Measurements from ENCODE around the gene LCN2. TPM values are rescaled to one million over a fixed set of nuclear protein-coding genes. Genes with fewer than 3 reads are reported as not detected.
A peak's percentile ranks its signal among the peaks of the same experiment; 100 is the strongest.

The LCN2 gene
- total RNA-seq, 2 experiments from 2014 or later: not detected

- no peak for DNase-seq
Measured at GRCh38 chr9:128182893-128183588, 33.8 kb downstream of the LCN2 start.

DNA sequence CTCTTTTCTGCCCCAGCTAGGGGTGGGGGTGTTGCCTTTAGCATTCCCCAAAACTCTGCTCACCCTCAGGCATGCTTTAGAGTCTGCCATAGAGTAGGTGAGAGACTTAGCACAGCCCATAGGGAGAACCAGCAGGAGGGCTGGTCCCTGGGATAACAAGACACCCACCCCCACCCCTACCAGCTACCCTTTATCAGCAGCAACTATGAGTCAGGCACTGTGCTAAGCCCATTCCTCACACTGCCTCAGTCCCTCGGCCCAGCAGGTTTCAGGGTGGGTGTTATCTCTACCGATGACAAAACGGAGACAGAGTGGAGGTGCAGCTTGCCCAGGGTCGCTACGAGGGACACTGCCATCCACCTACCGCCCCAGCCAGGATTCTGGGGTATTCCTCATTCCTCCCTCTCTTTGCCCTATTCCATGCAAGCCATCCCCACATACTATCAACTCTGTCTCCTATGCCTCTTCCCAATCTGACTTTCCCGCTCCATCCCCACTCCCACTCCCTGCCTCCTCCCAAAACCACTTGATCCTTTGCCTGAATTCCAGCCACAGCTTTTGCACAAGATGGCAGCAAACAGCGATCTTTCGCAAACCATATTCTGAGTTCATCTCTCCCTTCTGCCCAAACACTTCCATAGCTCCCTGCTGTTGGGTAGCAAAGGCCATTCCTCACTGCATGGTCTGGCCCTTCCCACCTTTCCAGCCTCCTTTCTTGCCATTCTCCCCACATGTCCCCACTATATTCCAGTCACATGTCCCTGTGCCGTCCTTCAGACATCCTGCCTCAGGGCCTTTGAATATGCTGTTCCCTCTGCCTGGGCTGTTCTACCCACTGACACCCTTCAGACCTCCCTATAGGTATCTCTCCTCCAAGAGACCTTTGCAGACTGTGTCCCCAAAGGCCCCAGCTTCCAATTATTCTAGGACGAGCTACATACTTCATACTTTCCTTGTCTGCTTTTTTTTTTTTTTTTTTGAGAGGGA lies 37.0 kb downstream of the LCN2 start:
- POLR2A ChIA-PET: interaction anchor here (0.6 kb wide), 1 partner anchor 64 kb away, joined by 3 read pairs; no protein-coding TSS in a partner anchor
- Mint-ChIP-seq H3K36me3 (peaks cover 28% of the 10 kb centered on the region), H3K4me3 (no peak overlapping the region), H3K4me1 (peaks cover 20% of the 10 kb centered on the region), H3K27me3 (no peaks in the 10 kb centered on the region), H3K9me3 (no peaks in the 10 kb centered on the region), H3K27ac (peak overlapping the region; percentile 10)
- ATAC-seq (ENCODE audit: low read depth): no peak
- no peak for DNase-seq

More at GRCh38 chr9:128182893-128183588, 33.8 kb downstream of the LCN2 start:
- ATAC-seq (ENCODE audit: low read depth): no peak
- Mint-ChIP-seq H3K4me1 (peaks cover 7% of the 10 kb centered on the region), H3K9me3 (peaks cover 2% of the 10 kb centered on the region), H3K27me3 (no peaks in the 10 kb centered on the region), H3K36me3 (peaks cover 40% of the 10 kb centered on the region), H3K27ac (no peak overlapping the region), H3K4me3 (no peak overlapping the region)
- POLR2A ChIA-PET: no interaction called here

DNA sequence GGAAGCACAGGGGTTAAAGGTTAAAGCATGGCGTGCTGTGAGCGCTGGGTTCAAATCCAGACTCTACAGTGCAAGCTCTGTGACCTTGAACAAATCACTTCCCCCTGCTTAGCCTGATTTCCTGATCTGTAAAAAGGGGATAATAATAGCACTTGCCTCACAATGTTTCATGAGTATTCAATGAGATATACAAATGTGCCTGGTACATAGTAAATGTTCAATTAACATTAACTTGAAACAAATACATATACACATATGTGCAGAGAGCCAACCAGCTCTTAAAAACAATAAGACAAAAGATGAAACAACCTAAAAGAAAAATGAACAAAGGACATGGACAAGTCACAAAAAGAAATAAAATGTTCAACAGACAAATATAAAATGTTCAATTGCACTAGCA lies 38.1 kb downstream of the LCN2 start:
- ATAC-seq (ENCODE audit: low read depth) (no peak), DNase-seq (no peak)
- Mint-ChIP-seq H3K4me3 (no peak overlapping the region), H3K9me3 (no peaks in the 10 kb centered on the region), H3K27ac (no peak overlapping the region), H3K4me1 (peaks cover 24% of the 10 kb centered on the region), H3K36me3 (peaks cover 28% of the 10 kb centered on the region), H3K27me3 (no peaks in the 10 kb centered on the region)
- POLR2A ChIA-PET: interaction anchor here (0.6 kb wide), 2 partner anchors 90 to 624 kb away, joined by 3 to 4 read pairs; no protein-coding TSS in a partner anchor

- Mint-ChIP-seq H3K9me3 (no peaks in the 10 kb centered on the region), H3K4me1 (peaks cover 24% of the 10 kb centered on the region), H3K36me3 (peaks cover 25% of the 10 kb centered on the region), H3K27ac (no peak overlapping the region), H3K4me3 (no peak overlapping the region), H3K27me3 (no peaks in the 10 kb centered on the region)
- DNase-seq (no peak), ATAC-seq (ENCODE audit: low read depth) (no peak)
- POLR2A ChIA-PET: interaction anchor here (0.6 to 0.7 kb wide), 2 partner anchors 89 to 386 kb away, joined by 4 to 5 read pairs; no protein-coding TSS in a partner anchor
Measured at GRCh38 chr9:128188209-128188608, 39.0 kb downstream of the LCN2 start.

DNA sequence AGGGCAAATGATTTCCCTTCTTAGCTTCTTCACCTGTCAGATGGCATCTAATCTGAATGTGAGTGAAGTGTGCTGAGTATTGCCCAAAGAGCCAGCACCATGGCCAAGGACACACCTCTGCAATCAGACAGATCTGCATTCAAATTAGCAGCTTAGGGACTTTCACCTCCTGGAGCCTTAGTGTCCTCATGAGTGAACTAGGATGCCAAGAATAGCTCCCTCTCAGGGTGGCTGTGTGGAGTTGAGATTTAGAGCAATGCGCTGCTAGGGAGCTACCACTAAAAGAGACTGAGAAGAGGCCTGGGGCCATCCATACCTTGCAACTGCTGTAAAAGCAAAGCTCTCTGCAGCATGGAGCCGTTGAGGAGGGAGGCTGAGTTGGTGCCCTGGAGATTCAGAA lies 40.8 kb downstream of the LCN2 start:
- POLR2A ChIA-PET: interaction anchor here (1.3 to 3.0 kb wide), 3 partner anchors 30 to 181 kb away, joined by 3 to 22 read pairs (median 5); partner anchors contain the start of genes BBLN and URM1
- Mint-ChIP-seq H3K9me3 (no peaks in the 10 kb centered on the region), H3K36me3 (peaks cover 23% of the 10 kb centered on the region), H3K27ac (peak overlapping the region; percentile 70), H3K4me3 (peak overlapping the region; percentile 96), H3K27me3 (no peaks in the 10 kb centered on the region), H3K4me1 (peaks cover 30% of the 10 kb centered on the region)
- DNase-seq: no peak
- no peak for ATAC-seq (ENCODE audit: low read depth)

- Mint-ChIP-seq H3K27me3 (peaks cover 6% of the 10 kb centered on the region), H3K27ac (peak overlapping the region; percentile 93), H3K9me3 (no peaks in the 10 kb centered on the region), H3K4me1 (peaks cover 30% of the 10 kb centered on the region), H3K36me3 (peaks cover 23% of the 10 kb centered on the region), H3K4me3 (peak overlapping the region; percentile 96)
- ATAC-seq (ENCODE audit: low read depth): peak; percentile 37
- POLR2A ChIA-PET: interaction anchor here (0.6 to 3.0 kb wide), 11 partner anchors 9 to 181 kb away, joined by 3 to 22 read pairs (median 3); partner anchors contain the start of genes BBLN, GOLGA2, SWI5 and URM1
- no peak for DNase-seq
Measured at GRCh38 chr9:128190516-128191405, 41.5 kb downstream of the LCN2 start.

- DNase-seq: peak; percentile 88
- Mint-ChIP-seq H3K36me3 (peaks cover 18% of the 10 kb centered on the region), H3K27me3 (peaks cover 6% of the 10 kb centered on the region), H3K4me3 (peak within 1 kb of the TSS; percentile 96), H3K9me3 (no peaks in the 10 kb centered on the region), H3K27ac (peak within 1 kb of the TSS; percentile 93), H3K4me1 (peaks cover 29% of the 10 kb centered on the region)
- POLR2A ChIA-PET: interaction anchor here (0.6 to 3.0 kb wide), 12 partner anchors 8 to 501 kb away, joined by 3 to 22 read pairs (median 3); partner anchors contain the start of genes BBLN, GOLGA2, SWI5 and URM1
- peak; percentile 87 for ATAC-seq (ENCODE audit: low read depth)
Measured at GRCh38 chr9:128191406-128192046, 42.3 kb downstream of the LCN2 start, which contains the start of gene CIZ1. Gene CIZ1 (minus strand): TSS chr9:128191572. CDS start chr9:128190857, 715 bp downstream.

GRCh38 chr9:128192601-128193371 lies 43.5 kb downstream of the LCN2 start:
- Mint-ChIP-seq H3K36me3 (peaks cover 14% of the 10 kb centered on the region), H3K4me1 (peaks cover 26% of the 10 kb centered on the region), H3K27me3 (peaks cover 6% of the 10 kb centered on the region), H3K4me3 (peak overlapping the region; percentile 64), H3K9me3 (no peaks in the 10 kb centered on the region), H3K27ac (peak overlapping the region; percentile 38)
- DNase-seq: peak; percentile 74
- peak; percentile 64 for ATAC-seq (ENCODE audit: low read depth)
- POLR2A ChIA-PET: interaction anchor here (1.3 to 3.0 kb wide), 2 partner anchors 33 to 56 kb away, joined by 4 to 22 read pairs; partner anchors contain the start of gene BBLN

- Mint-ChIP-seq H3K27me3 (peaks cover 6% of the 10 kb centered on the region), H3K27ac (peak overlapping the region; percentile 34), H3K4me3 (peak overlapping the region; percentile 8), H3K4me1 (peaks cover 24% of the 10 kb centered on the region), H3K9me3 (no peaks in the 10 kb centered on the region), H3K36me3 (peaks cover 10% of the 10 kb centered on the region)
- DNase-seq (no peak), ATAC-seq (ENCODE audit: low read depth) (no peak)
- POLR2A ChIA-PET: interaction anchor here (0.6 kb wide), 1 partner anchor 82 kb away, joined by 4 read pairs; the partner anchor contains the start of genes GOLGA2 and SWI5
Measured at GRCh38 chr9:128193469-128194096, 44.3 kb downstream of the LCN2 start.

- H3K27me3 Mint-ChIP-seq: peaks cover 22% of the 10 kb centered on the region
- H3K27ac Mint-ChIP-seq: no peak overlapping the region
- no peaks in the 10 kb centered on the region for H3K36me3 Mint-ChIP-seq
- POLR2A ChIA-PET: no interaction called here
- H3K4me1 Mint-ChIP-seq: peaks cover 10% of the 10 kb centered on the region
- no peak overlapping the region for H3K4me3 Mint-ChIP-seq
- DNase-seq: no peak
- H3K9me3 Mint-ChIP-seq: no peaks in the 10 kb centered on the region
- ATAC-seq (ENCODE audit: low read depth): no peak
Measured at GRCh38 chr9:128201441-128202369, 52.5 kb downstream of the LCN2 start.

Measured in activated naive CD8-positive, alpha-beta T cell treated with anti-CD3 and anti-CD28 coated beads, Interleukin-2, amount 10 ng/mL, durations not matched to agents 7 days and 5 days (primary cell).